GM18511 (cell line): ENCODE data around the gene CFAP410.

Experiments
- ATAC-seq: cut with Tn5 transposase; IDR thresholded peaks from one replicate; pipeline ENCODE4 v1.9.1; 2021; ENCODE audit warnings: mild to moderate bottlenecking, moderate library complexity; ENCODE audit not compliant: unreplicated experiment

The CFAP410 gene

DNA sequence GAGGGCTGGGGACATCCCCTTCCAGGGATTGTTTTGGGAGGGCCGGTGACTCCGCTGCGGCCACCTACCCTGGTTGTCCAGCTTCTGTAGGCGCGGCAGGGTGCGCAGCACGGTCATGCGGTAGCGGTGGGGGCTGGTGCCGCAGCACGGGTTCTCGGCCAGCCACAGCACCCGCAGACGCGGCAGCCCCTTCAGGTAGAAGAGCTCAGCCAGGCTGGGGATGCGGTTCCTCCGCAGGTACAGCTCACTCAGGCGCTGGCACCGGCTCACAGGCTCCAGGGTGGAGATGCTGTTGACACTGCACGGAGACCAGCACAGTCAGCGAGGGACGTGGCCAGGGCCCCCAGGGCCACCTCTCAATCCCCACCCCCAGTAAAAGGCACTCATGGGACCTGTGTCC lies 6.2 kb downstream of the CFAP410 start:
- no peak for ATAC-seq

DNA sequence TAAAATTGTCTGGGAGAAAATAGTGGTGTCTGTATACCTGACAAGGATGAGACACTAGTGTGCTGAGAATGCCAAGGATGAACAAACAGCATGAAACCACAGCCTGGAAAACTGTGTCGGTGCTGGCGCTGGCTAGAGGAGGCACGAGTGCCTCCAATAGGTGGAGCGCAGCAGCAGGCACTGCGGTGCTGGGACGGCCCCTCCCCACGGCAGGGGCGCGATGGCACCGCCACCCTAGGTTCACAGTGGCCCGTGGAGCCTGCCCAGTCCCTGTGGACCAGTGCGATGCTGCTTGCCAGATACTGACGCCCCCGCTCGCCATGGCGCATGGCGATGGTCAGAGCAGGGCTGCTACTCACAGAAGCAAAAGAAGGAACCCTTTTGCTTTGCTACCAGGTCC lies 6.8 kb downstream of the CFAP410 start:
- no peak for ATAC-seq

DNA sequence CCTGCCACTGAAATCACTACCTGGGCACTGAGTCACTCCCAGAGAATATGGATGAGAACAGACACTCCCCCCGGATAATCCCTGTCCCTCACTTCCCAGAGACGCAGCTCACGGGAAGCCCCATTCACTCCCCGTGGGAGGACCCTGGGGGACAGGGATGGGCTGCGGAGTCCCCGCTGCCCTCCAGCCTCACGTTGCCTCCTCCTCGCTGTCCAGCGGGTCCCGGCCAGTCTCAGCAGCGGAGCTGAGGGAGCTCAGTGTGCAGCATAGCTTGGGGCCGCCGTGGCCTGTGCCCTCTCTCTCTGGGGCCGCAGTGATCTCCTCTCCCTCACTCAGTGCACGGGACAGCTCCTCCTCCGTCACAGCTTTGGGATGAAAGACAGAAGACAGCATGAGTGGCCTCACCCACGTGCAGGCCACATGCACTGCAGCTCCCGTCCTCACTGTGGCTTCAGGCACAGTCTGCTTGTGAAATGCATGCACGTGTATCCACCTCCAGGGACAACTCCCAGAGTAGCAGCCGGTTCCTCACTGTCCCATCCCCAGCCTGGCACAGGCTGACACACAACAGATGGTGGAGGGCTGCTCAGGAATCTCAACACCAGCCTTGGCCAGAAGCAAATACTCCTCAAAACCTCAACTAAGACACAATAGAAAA lies 7.4 kb downstream of the CFAP410 start:
- no peak for ATAC-seq

DNA sequence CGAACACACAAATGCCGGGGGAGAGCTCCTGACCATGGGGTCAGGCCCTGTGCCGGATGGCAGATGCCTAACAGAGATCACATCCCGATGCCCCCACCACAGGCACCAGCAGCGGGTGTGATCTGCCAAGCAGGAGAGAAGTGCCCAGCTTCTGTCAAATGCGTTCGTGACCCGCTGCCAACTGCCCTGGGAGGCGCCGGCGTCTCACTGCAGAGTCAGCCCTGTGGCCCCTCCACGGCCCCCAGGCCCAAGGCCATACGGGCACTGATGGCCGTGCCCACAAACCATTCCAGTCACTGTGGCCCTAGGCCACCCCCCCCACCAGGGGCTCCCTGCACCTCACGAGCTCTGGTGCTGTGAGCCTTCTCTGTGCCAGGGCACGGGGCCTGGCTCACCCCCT lies 8.0 kb downstream of the CFAP410 start:
- ATAC-seq = no peak

DNA sequence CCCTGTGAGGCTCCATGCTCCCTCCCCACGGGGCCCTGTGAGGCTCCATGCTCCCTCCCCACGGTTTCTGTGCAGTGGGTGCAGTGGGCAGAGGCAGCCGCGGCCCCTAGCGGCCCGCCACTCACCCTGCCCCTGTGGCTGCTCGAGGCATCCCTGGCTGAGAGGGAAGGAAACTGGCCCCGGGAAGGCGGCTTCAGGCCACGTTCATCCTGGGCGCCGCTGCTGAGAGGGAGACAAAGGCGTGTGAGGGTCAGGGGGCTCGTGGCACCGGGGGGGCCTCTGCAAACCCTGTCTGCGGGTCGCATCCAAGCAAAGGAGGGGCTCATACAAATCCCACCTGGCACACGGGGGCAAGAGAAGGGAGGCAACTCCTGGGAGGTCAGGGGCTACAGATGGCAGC lies 8.5 kb downstream of the CFAP410 start:
- no peak for ATAC-seq

DNA sequence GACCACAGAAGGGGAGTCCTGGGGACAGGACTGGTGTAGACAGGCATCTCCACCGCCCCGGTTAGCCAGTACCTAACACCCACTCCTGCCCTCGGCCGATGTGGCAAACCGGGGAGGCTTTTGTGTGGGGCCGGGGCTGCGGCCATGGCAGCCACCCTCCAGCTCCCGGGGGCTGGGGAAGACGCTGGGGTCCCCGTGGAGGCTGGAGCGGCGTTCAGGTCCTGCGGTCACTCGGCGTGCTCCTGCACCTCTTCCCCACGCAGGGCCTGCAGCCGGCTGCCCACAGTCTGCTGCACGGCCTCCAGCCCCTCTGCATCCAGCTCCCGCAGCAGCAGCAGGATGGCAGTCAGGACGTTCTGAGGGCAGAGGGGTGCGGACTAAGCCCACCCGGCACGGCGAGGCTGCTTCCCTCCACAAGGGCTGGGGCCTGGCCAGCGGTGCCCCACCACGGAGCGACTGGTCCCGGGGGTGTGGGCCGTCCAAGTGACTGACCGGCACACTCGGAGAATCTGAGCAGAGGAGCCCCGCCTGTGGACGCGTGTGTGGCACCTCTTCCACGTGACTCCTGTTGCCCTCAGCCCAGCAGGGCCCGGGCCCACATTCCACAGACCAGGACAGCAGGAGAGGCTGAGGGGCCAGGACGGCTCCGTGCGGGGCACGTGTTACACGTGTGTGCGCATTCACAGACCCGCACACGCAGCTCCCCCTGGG lies 9.1 kb downstream of the CFAP410 start:
- no peak for ATAC-seq

DNA sequence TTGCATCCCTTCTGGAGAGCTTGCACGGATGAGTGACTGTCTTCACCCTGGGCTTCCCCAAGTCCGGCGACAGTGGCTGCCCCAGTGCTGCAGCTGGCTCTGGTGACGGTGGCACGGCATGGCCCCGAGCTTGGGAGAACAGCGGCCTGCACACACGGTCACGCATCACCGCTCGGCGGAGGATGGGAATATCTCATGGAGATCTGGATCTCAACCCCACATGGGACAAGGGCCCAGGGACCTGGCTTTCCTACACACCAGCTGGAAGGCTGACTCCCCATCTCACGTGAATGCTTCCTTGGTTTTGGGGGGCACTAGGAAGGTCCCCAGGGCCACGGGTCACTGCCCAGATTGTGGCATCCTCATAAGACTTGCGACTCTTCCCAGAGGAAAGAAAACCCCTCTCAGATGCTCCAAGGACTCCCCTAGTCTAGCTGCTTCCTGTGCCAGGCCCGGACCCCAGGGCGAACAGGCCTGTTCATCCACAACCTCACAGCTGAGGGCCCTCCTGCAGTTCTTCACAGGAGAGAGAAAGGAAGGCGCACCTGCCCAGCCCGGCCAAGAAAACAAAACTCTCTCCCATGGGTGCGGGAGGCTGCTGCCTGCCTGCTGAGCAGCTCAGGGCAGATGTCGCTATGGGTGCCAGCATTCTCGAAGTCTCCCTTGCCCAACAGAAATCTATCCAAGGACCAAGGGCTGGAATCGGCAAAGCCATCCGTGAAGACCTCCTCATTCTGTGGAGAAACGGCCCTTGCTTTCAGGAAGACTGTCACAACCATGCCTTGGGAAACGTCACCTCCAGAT lies 9.9 kb downstream of the CFAP410 start:
- no peak for ATAC-seq

DNA sequence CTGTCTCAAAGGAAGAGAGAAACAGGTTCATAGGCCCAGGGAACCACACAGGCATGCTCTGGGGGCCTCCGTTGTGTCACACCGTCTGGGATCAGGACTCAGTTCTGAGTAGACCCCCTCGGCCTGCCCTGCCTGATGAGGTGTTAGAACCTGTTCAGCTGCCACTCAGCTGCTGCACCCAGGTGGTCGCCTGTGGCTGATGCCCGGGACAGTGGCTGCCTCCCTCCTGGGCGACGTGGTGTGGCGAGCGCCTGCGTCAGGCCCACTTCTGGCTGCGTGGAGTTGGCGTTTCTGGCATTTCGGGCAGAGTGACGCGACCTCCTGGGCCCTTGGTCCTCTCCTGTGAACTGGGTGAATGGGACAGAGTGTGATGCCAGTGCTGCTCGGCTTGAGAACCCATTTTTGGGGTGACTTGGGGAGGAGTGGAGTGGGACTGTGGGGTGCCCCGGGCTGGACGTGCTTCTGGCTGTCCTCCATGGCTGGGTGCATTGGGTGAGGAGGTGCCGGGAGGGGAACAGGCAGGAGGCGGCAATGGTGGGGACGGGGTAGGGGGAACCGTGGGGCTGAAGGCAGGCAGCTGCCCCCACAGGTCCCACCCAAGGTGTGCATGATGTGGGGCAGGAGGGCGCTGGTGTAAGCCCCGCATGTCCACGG lies 10.8 kb downstream of the CFAP410 start:
- no peak for ATAC-seq

DNA sequence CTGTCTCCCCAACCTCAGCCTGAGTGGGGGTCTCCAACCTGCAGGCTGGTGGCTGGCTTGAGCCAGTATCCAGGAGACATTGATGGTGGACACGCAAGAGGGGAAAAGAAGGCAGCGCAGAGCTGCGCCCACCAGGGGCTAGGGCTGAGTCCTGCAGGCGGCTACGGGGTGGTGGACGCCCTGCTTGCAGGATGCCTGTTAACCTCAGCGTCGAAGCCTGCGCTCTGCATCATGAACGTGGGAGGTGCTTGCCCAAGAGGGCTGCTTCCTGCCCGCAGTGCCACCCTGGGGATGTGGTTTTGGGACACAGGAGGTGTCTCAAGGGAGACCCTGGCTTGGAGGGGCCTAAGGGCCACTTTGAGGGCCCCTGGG lies 11.6 kb downstream of the CFAP410 start:
- no peak for ATAC-seq

DNA sequence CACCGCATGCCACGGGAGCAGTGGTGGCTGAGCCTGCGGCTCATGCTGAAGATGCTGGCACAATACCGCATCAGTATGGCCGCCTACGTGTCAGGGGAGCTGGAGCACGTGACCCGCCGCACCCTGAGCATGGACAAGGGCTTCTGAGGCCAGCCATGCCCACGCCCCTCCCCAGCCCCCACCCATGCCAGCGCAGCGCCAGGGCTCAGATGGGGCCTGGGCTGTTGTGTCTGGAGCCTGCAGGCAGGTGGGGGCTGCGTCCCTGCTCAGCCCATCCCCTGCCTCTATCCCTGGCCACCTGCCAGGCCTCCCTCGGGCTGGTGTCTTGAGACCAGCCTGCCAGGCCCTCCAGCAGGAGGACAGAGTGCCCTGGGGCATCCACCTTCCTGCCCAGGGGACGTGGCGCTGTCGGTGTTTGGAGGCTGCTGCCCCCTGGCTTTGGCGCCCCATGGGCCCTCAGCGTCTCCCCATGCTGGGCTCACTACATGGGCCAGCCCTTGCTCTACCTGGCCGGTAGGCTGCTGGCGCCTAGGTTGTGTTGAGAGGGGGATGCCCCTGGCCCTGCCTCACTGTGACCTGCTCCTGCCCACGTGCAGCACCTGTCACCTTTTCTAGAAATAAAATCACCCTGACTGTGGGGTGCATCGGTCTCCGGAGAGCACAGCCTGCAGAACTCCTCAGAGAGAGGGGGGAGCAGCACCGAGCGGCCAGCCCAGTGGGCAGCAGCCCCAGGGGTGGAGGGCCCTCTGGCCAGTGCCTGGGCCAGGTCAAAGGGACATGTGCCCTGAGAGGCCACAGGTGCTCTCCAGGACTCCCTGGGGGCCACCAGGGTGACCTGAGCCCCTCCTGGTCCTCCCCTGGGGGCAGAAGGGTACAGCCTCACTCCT lies 12.2 kb downstream of the CFAP410 start:
- ATAC-seq = no peak

DNA sequence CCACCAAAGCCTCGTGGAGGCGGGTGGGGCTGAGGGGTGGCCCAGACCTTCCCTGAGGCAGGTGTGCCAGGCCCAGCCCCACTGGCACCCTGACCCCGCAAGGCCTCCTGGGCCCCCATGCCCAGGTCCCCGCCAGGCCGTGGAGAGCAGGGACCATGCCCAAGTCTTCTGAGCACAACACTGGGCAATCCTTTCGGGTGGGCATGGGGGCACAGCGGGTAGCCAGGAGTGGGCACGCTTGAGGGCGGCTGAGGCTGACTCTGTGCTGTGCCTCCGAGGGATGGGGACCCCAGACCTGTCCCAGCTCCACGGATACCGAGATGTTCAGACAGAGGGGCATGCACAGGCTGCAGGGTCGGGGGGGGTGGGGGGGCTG lies 12.9 kb downstream of the CFAP410 start:
- no peak for ATAC-seq

DNA sequence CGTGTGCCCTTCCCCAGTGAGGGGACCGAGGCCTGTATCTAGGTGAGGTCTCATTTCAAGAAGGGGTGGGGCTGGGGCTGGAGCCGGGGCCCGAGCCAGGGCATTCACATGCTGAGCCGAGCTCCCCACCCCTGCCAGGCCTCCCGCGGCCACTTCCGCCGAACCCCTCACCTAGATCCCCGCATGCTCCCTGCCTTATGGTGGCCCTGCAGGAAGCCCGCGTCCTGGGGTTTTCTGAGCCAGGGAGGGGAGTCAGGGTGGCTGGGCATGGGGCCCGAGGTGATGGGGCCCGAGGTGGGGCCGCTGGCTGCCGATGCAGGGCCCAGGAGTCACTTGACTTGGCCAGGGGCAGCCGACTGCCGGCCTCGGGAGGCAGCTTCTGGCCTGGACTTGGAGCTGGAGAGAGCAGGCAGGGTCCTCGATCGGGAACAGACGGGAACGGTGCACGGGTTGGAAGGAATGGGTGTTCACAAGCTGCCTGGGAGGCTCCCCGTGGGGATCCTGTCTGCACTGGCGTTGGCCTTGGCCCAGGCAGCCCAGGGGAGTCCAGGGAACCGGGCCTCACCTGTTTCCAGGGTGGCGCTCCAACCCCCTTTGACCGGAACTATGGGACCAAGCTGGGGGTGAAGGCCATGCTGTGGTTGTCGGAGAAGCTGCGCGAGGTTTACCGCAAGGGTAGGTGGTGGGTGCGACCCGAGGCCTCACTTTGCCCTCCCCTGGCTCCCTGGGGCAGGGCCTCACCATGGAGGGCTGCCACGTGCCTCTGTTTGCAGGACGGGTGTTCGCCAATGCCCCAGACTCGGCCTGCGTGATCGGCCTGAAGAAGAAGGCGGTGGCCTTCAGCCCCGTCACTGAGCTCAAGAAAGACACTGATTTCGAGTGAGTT lies 13.6 kb downstream of the CFAP410 start:
- no peak for ATAC-seq

DNA sequence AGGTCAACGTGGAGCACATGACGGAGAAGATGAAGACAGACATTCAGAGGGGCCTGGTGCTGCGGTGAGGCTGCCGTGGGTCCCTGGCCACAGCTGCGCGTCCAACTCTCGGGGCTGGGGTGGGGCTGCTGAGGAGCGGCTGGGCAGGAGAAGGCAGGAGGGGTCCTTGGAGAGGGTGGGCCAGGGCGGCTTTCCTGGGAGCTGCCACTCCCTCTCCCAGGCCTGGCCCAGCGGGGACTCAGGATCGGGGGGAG lies 14.4 kb downstream of the CFAP410 start:
- ATAC-seq = no peak

DNA sequence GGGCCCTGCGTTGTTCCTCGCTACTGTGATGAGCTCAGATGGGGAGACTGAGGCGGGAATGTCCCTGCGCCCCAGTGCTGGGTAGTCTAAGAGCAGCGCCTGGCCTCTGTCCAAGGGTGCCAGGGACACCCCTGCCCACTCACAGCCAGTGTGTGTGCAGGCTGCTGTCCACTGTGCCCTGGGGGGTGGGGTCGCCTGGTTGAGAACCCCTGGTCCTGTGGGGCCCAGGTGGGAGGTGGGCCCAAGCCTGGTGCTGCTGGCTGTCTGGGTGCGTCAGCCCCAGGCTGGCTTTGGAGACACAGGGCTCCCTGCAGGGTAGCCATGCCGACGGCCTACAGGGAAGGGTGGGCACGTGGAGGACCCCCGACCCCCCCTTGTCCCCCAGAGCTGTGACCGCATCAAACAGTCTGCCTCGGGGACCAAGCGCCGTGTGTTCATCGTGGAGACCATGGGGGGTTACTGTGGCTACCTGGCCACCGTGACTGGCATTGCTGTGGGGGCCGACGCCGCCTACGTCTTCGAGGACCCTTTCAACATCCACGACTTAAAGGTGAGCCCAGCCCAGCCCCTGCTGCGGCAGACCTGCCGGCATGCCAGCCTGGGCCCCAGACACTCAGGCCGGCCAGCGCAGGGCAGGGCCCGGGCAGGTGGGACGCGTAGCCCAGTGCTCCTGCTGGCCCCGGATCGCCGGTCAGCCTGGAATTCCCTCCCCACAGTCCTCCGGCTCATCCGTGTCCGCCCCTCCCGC lies 14.9 kb downstream of the CFAP410 start:
- no peak for ATAC-seq

DNA sequence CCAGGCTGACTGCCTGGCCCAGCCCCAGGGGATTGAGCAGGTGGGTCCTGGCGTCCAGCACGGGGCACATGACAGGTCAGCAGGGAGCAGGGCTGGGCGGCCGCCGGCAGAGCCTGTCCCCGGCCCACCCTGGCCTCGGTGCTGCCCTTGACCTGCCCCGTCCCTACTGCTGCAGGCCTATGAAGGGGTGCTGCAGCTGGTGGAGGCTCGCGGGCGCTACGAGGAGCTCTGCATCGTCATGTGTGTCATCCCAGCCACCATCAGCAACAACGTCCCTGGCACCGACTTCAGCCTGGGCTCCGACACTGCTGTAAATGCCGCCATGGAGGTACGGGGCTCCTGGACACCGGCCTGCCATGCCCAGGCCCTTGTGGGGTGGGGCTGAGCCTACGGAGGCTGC lies 15.6 kb downstream of the CFAP410 start:
- ATAC-seq = no peak

DNA sequence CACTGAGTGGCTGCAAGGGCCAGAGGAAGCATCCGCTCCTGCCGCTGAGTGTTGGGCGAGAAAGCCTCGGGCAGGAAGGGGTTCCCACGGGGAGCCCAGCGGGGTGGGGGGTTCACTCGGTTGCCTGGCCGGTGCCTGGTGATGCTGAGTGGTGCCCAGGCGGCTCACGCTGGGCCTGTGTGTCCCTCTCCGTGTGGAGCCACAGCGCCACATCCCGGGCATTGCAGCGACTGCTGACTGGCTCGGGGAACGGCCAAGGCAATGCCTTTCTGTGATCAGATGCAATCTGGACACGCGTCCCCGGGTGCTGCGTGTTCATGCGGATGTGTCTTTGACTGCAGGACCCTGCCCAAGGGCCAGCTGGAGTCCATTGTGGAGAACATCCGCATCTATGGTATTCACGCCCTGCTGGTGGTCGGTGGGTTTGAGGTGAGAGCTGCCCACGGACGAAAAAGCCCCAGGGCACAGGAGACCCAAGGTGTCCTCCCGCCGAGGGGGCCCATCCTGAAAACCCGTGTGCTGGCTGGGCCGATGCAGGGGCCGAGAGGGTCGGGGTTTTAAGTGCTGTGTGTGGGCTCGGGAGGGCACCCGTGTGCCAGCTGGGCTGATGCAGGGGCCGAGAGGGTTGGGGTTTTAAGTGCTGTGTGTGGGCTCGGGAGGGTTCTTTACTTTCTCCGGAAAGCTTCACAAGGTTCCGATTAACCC lies 16.4 kb downstream of the CFAP410 start:
- no peak for ATAC-seq

DNA sequence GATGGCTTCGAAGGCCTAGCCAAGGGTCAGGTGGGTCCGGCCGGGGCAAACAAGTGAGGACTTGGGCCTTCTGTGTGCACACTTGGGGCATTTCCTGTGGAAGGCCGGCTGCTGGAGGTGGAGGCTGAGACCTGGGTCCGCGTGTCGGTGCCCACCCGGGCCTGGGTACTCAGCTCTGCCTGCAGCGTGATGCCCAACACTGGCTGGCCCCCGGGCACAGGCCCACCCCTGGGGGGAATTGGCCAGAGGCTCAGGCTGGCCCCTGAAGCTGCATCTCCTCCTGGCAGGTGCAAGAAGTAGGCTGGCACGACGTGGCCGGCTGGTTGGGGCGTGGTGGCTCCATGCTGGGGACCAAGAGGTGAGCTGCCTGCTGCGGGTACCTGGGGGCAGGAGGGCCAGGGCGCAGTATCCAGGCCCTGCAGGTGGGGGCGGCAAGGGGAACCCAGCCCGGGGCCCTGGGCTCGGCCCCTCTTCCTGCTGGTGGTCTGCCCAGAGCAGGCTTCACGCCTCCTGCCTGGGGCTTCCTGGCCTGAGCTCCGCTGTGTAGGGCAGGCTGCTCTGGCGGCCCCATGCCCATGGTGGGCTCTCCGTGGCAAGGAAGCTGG lies 17.2 kb downstream of the CFAP410 start:
- no peak for ATAC-seq

DNA sequence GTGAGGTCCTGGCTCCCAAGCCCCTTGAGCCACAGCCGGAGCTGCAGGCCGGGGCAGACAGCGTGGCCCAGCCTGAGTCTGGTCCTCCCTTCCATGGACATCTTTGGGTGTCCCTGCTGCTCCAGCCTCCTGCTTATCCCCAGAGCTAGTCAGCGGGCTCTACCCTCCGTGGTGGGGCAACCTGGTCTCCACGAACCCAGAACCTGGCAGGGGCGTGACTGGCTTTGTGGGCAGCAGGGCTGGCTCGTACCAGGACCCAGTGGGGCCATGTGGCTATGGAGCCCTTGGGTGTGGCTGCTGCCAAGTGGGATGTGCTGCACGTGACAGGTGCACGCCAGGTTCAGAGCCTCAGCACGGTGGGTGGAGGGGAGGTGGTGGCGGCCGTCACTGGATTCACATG lies 18.3 kb downstream of the CFAP410 start:
- ATAC-seq = no peak
